ENCODE measurements around the gene OGFOD2. TPM values are rescaled to one million over a fixed set of nuclear protein-coding genes. Genes with fewer than 3 reads are reported as not detected.
"Not testable (repeated sequence)": the region's sequence is repeated elsewhere in the genome, so short reads cannot be mapped to it uniquely, and the experiment has no call there.

OGFOD2 gene
- total RNA-seq, 4 donors from 2014 or later, result 13.3 to 133 (median 16.8) TPM

GRCh38 chr12:123013185-123014095 is 38.4 kb downstream of the OGFOD2 start:
- H3K4me3 ChIP-seq, result no peak overlapping the region
- H3K4me1 ChIP-seq, result no peaks in the 10 kb centered on the region
- H3K36me3 ChIP-seq, result no peaks in the 10 kb centered on the region
- H3K27me3 ChIP-seq, result no peaks in the 10 kb centered on the region
- no peak overlapping the region for H3K27ac ChIP-seq
- intact Hi-C loops (cut with DNase I; ENCODE audit: low total_unique reads), result no loop called here
- TF ChIP-seq POLR2A (IDR thresholded peaks at IDR 0.05) (no peak), CTCF (IDR thresholded peaks at IDR 0.05) (no peak)
- no peaks in the 10 kb centered on the region for H3K9me3 ChIP-seq
- DNase-seq, result no peak

GRCh38 chr12:123014473-123014872 is 39.4 kb downstream of the OGFOD2 start:
- H3K4me3 ChIP-seq; H3K36me3 ChIP-seq; H3K27me3 ChIP-seq; intact Hi-C loops (cut with DNase I; ENCODE audit: low total_unique reads); H3K4me1 ChIP-seq; DNase-seq; H3K27ac ChIP-seq; H3K9me3 ChIP-seq: not testable (repeated sequence)

DNA sequence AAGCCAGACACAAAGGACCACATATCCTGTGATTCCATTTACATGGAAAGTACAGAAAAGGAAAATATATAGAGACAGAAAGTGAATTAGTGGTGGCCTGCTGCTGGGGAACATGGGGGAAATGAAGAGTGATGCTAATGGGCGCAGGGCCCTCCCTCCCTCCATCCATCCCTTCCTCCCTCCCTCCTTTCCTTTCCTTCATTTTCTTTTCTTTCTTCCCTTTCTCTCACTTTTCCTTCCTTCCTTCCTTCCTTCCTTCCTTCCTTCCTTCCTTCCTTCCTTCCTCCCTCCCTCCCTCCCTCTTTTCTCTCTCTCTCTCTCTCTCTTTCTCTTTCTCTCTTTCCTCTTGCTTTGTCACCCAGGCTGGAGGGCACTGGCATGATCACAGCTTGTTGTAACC is 42.7 kb downstream of the OGFOD2 start:
- no peak for TF ChIP-seq POLR2A (IDR thresholded peaks at IDR 0.05)
- TF ChIP-seq CTCF (IDR thresholded peaks at IDR 0.05), result no peak
- intact Hi-C loops (cut with DNase I; ENCODE audit: low total_unique reads), result no loop called here
- H3K4me3 ChIP-seq, result no peak overlapping the region
- H3K4me1 ChIP-seq, result no peaks in the 10 kb centered on the region
- no peaks in the 10 kb centered on the region for H3K9me3 ChIP-seq
- H3K36me3 ChIP-seq, result no peaks in the 10 kb centered on the region
- no peaks in the 10 kb centered on the region for H3K27me3 ChIP-seq
- DNase-seq, result no peak
- no peak overlapping the region for H3K27ac ChIP-seq

DNA sequence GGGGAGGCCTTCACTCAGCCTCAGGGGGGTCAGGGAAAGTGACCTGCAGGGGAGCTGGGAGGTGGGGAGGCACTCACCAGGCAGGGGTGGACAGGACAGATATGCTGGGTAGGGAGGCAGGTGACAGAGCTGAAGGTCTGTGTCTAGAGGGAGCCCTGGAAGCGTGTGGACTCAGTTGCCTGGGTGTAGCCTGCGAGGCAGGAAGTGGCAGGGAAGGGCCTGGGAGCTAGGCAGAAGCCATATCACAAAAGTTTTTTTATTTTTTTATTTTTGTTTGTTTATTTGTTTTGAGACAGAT is 44.7 kb downstream of the OGFOD2 start:
- H3K36me3 ChIP-seq, result no peaks in the 10 kb centered on the region
- DNase-seq, result no peak
- no peaks in the 10 kb centered on the region for H3K9me3 ChIP-seq
- H3K27me3 ChIP-seq, result no peaks in the 10 kb centered on the region
- H3K27ac ChIP-seq, result no peak overlapping the region
- intact Hi-C loops (cut with DNase I; ENCODE audit: low total_unique reads), result no loop called here
- H3K4me1 ChIP-seq, result no peaks in the 10 kb centered on the region
- no peak for TF ChIP-seq POLR2A (IDR thresholded peaks at IDR 0.05)
- no peak for TF ChIP-seq CTCF (IDR thresholded peaks at IDR 0.05)
- H3K4me3 ChIP-seq, result no peak overlapping the region

DNA sequence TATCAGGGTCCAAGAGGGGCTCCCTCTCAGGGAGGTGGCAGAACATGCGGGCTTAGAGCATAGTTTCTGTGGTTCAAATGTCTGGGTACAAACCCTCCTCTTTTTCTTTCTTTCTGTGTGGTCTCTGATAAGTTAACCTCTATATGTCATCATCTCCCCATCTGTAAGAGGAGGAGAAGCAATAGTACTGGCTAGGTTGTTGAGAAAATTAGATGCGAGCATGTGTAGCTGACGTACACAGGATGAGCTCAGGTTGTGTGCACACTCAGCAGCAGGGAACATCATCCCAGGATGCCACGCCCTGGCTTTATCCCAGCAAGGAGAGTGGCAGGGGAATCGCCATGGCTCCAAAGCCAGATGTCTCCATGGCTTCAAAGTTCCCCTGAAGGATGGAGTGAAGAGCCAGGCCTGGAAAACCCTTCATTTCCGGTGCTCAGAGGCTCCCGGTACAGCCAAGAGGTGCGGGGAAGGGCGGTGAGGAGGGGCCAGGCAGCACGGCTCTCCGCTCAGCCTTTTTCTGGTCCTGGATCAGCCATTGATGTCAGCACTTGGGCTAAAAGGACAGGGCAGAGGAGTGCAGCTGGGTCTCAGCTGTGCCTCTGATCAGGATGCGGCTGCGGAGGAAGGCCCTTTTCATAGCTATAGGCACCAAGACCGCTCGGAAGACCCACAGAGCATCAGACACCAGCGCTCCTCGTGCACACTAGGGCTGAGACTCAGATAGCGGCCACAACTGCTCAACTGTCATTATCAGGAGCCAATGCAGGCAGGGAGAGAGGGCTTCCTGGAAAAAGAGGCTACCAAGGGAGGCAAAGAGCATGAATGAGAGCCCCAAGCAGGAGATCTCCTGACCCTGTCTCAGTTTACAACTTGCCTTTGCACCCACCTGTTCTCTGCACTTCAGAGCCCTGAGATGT is 46.9 kb downstream of the OGFOD2 start:
- no peak for DNase-seq
- Histone ChIP-seq H3K27ac (no peak overlapping the region), H3K27me3 (no peaks in the 10 kb centered on the region), H3K4me3 (no peak overlapping the region), H3K9me3 (no peaks in the 10 kb centered on the region), H3K36me3 (no peaks in the 10 kb centered on the region), H3K4me1 (no peaks in the 10 kb centered on the region)
- intact Hi-C loops (cut with DNase I; ENCODE audit: low total_unique reads), result no loop called here
- TF ChIP-seq POLR2A (IDR thresholded peaks at IDR 0.05) (no peak), CTCF (IDR thresholded peaks at IDR 0.05) (no peak)
